Dendritic cell treated with granulocyte-macrophage colony-stimulating factor and Interleukin-4, amounts not matched to agents 40 ng/mL and 50 ng/mL, for 4 days (primary cell): ENCODE results near the gene EYS.

Experiments
- H3K27ac Mint-ChIP-seq: one replicate; pipeline ENCODE4 v1.8.0; 2022; ENCODE audit warnings: mild to moderate bottlenecking, mixed read lengths
- H3K27me3 Mint-ChIP-seq: one replicate; pipeline ENCODE4 v1.8.0; 2022; ENCODE audit warnings: mild to moderate bottlenecking, mixed read lengths
- H3K36me3 Mint-ChIP-seq: one replicate; pipeline ENCODE4 v1.8.0; 2022; ENCODE audit warnings: low read depth, mixed read lengths
- H3K4me1 Mint-ChIP-seq: one replicate; pipeline ENCODE4 v1.8.0; 2022; ENCODE audit warnings: low read depth, mixed read lengths
- H3K4me3 Mint-ChIP-seq: one replicate; pipeline ENCODE4 v1.8.0; 2022; ENCODE audit warnings: mild to moderate bottlenecking, moderate library complexity, mixed read lengths
- H3K9me3 Mint-ChIP-seq: one replicate; pipeline ENCODE4 v1.8.0; 2022; ENCODE audit warnings: mixed read lengths
- intact Hi-C: fragments of 100-400 bp; cut with micrococcal nuclease; formaldehyde crosslinking; loops from one replicate; pipeline ENCODE4 v1.15.0; 2022

EYS gene

DNA sequence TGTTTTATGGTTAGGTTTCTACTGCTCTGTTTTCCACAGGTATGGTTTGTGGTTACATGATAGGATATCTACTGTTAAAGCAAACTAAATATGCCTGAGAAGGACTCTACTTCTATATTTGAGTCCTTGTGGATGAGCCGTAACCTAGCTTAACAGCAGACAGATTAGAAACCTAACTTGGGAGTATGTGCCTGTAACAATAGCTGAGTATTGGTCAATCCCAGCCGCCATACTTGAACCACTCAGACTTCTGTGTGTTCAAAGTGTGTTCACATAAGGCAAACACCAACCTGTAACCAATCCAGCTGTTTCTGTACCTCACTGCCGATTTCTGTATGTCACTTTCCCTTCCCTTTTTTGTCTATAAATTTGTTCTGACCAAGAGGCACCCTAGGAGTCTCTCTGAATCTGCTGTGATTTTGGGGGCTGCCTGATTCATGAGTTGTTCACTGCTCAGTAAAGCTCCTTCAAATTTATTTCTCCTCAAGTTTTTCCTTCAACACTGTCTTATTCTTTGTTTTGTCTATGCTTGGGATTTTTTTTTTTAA lies 2034.4 kb downstream of the EYS start:
- Mint-ChIP-seq H3K9me3 (no peaks in the 10 kb centered on the region), H3K27ac (no peak overlapping the region), H3K4me1 (peaks cover 5% of the 10 kb centered on the region), H3K36me3 (peaks cover 11% of the 10 kb centered on the region), H3K4me3 (no peak overlapping the region), H3K27me3 (no peaks in the 10 kb centered on the region)
- intact Hi-C loops: no loop called here

DNA sequence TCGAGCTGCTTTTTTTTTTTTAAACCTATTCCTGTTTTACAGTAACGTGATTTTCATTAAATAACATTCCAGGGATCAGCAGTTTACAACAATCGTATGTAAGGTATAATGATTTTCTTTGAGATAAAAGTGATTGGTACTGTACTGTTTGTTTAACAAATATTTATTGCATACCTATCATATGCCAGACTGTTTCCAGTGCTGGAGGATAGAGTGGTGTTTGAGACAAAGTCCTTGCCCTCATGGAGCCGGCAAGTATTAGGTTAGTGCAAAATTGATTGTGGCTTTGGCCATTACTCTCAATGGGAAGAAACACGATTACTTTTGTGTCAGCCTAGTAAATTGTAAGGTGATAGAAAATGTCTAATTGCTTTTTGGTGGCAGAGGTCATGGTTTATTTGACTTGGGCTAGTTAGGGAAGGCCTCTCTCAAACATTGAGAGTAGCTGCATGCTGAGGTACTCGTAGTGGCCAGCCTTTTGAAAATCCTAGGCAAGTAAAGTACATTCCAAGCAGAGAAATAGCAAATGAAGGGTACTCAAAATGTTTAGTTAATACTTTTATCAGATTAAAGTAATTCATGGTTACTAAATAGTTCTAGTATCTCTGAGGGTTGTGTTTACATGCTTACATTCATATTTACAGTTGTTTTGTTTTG lies 2035.8 kb downstream of the EYS start:
- peaks cover 5% of the 10 kb centered on the region for H3K4me1 Mint-ChIP-seq
- H3K4me3 Mint-ChIP-seq: no peak overlapping the region
- no peaks in the 10 kb centered on the region for H3K9me3 Mint-ChIP-seq
- H3K27ac Mint-ChIP-seq: no peak overlapping the region
- intact Hi-C loops: no loop called here
- peaks cover 11% of the 10 kb centered on the region for H3K36me3 Mint-ChIP-seq
- no peaks in the 10 kb centered on the region for H3K27me3 Mint-ChIP-seq
